Erythroblast (primary cell): Measurements from ENCODE around the gene KIF16B.

Experiments
- GATA1 ChIP-seq: IDR thresholded peaks from 2 replicates; pipeline ENCODE4 v1.6.1; 2011; ENCODE audit warnings: low read depth, mild to moderate bottlenecking, control low read depth, low read length, moderate library complexity
- POLR2A ChIP-seq: IDR thresholded peaks from 2 replicates; pipeline ENCODE4 v1.6.1; 2011; ENCODE audit warnings: mild to moderate bottlenecking, low read length

DNA sequence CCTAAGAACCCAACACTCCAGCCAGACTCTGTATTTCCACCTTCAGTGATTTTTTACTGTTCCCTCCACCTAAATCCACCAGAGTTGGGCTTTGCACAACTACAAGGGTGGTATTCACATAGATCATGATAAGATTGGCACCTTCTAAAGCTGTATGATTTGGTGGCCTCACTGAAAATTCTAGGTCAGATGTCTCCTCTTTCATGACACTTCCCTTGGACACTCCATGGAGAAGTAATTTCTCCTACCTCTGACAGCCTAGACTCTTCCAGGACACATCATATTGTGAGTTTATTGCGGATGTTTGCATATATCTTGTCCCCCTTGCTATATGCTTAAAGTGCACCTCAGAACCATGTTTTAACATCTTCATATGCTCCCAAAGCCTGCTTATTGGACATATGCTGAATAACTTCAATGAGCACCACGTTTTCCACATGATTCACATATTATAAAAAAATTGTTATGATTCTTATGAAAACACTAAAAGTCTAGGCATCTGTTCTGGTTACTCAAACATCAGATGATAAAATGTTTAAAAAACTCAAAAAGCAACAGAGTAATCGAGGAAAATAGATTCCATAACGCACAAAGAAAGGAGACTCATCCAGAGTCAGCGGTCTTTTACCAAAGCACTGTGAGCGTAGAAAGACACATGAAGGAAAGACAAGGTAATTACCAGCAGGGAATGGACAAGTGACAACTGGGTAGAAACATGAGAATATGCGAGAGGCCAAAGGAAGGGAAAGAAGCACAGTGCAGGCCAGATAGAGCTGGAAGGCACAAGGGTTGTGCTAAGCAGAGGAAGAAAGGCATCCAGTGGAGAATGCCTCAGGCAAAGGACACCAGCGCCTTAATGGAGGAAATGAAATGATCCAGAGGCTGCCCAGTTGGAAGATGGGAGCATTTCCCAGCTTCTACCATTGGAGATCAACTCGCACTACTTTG lies 46.5 kb downstream of the KIF16B start:
- TF ChIP-seq POLR2A: no peak
- no peak for TF ChIP-seq GATA1
